Fibroblast of peridontal ligament (primary cell): ENCODE data around the gene KARS1.

Source experiments
- DNase-seq: peaks from one replicate; pipeline ENCODE4 v3.0.0-alpha.2; 2010; ENCODE audit errors: extremely low read depth

The KARS1 gene

GRCh38 chr16:75647492-75648264, at the start of gene KARS1, which contains the start of gene TERF2IP:
KARS1 (minus strand) TSS chr16:75647665; CDS start chr16:75647639, 26 bp downstream.
TERF2IP (plus strand) TSS chr16:75647773; CDS start chr16:75647883, 110 bp downstream.
- peak; percentile 86 for DNase-seq

- DNase-seq = no peak
These were observed 48.2 kb upstream of the KARS1 start for GRCh38 chr16:75695708-75696107.

GRCh38 chr16:75687361-75687760, 39.9 kb upstream of the KARS1 start:
- no peak for DNase-seq

- no peak for DNase-seq
These were observed 34.8 kb upstream of the KARS1 start for GRCh38 chr16:75682308-75682707.

GRCh38 chr16:75679366-75679765, 31.9 kb upstream of the KARS1 start:
- DNase-seq = no peak

- DNase-seq = no peak
These were observed 29.4 kb upstream of the KARS1 start, which contains the start of gene CPHXL2 for GRCh38 chr16:75676909-75677308. CPHXL2 (minus strand) TSS chr16:75677009; CDS start chr16:75676999, 10 bp downstream.

- no peak for DNase-seq
These were observed 20.0 kb upstream of the KARS1 start for GRCh38 chr16:75667503-75667902.

- no peak for DNase-seq
These were observed 13.3 kb upstream of the KARS1 start for GRCh38 chr16:75660726-75661302.

GRCh38 chr16:75660321-75660720, 12.9 kb upstream of the KARS1 start:
- DNase-seq = no peak

- DNase-seq = no peak
These were observed 10.7 kb upstream of the KARS1 start for GRCh38 chr16:75658175-75658574.

- DNase-seq = peak; percentile 91
These were observed 6.5 kb upstream of the KARS1 start for GRCh38 chr16:75653922-75654321.

GRCh38 chr16:75648265-75649076, 1.0 kb upstream of the KARS1 start:
- DNase-seq = peak; percentile 70

GRCh38 chr16:75647112-75647491, 363 bp downstream of the KARS1 start:
- DNase-seq = no peak

GRCh38 chr16:75644240-75645012, 3.0 kb downstream of the KARS1 start:
- no peak for DNase-seq

GRCh38 chr16:75640598-75640997, 6.9 kb downstream of the KARS1 start:
- DNase-seq = peak; percentile 32

GRCh38 chr16:75635036-75635435, 12.4 kb downstream of the KARS1 start:
- no peak for DNase-seq

- DNase-seq = no peak
These were observed 14.6 kb downstream of the KARS1 start for GRCh38 chr16:75632857-75633256.

GRCh38 chr16:75630052-75630451, 17.4 kb downstream of the KARS1 start:
- no peak for DNase-seq

- no peak for DNase-seq
These were observed 18.3 kb downstream of the KARS1 start for GRCh38 chr16:75629132-75629531.

- no peak for DNase-seq
These were observed 19.1 kb downstream of the KARS1 start for GRCh38 chr16:75628351-75628750.

GRCh38 chr16:75627851-75628250, 19.6 kb downstream of the KARS1 start:
- no peak for DNase-seq

GRCh38 chr16:75626806-75627205, 20.7 kb downstream of the KARS1 start:
- no peak for DNase-seq
